Measurements from ENCODE around the gene ACOT6.
"Not testable (repeated sequence)": the region's sequence is repeated elsewhere in the genome, so short reads cannot be mapped to it uniquely, and the experiment has no call there.

The ACOT6 gene

GRCh38 chr14:73625706-73626105 is 13.4 kb downstream of the ACOT6 start:
- no peak for DNase-seq (ENCODE audit: extremely low read depth, low read depth)
- no peak overlapping the region for H3K4me3 ChIP-seq (replicated peaks; ENCODE audit: low read depth, low read length)
- no peak for TF ChIP-seq CTCF (IDR thresholded peaks at IDR 0.05; ENCODE audit: low read depth, low read length, missing control alignments)

- H3K4me3 ChIP-seq (replicated peaks; ENCODE audit: low read depth, low read length), result no peak overlapping the region
- TF ChIP-seq CTCF (IDR thresholded peaks at IDR 0.05; ENCODE audit: low read depth, low read length, missing control alignments), result no peak
- DNase-seq (ENCODE audit: extremely low read depth, low read depth), result no peak
These were observed 14.8 kb downstream of the ACOT6 start for GRCh38 chr14:73627151-73627558.

GRCh38 chr14:73630009-73630780 is 17.9 kb downstream of the ACOT6 start:
- no peak for DNase-seq (ENCODE audit: extremely low read depth, low read depth)
- no peak for TF ChIP-seq CTCF (IDR thresholded peaks at IDR 0.05; ENCODE audit: low read depth, low read length, missing control alignments)
- no peak overlapping the region for H3K4me3 ChIP-seq (replicated peaks; ENCODE audit: low read depth, low read length)

GRCh38 chr14:73633116-73634010 is 21.0 kb downstream of the ACOT6 start:
- H3K4me3 ChIP-seq (replicated peaks; ENCODE audit: low read depth, low read length), result peak overlapping the region; percentile 22; the same call in 1 of the 2 replicates
- TF ChIP-seq CTCF (IDR thresholded peaks at IDR 0.05; ENCODE audit: low read depth, low read length, missing control alignments), result peak; percentile 87
- peak; percentile 44 for DNase-seq (ENCODE audit: extremely low read depth, low read depth)

GRCh38 chr14:73634011-73634833 is 21.9 kb downstream of the ACOT6 start:
- no peak for DNase-seq (ENCODE audit: extremely low read depth, low read depth)
- TF ChIP-seq CTCF (IDR thresholded peaks at IDR 0.05; ENCODE audit: low read depth, low read length, missing control alignments), result no peak
- H3K4me3 ChIP-seq (replicated peaks; ENCODE audit: low read depth, low read length), result peak overlapping the region; percentile 22; the same call in 1 of the 2 replicates

GRCh38 chr14:73636355-73636754 is 24.0 kb downstream of the ACOT6 start:
- DNase-seq (ENCODE audit: extremely low read depth, low read depth); H3K4me3 ChIP-seq (replicated peaks; ENCODE audit: low read depth, low read length): not testable (repeated sequence)
